Common myeloid progenitor, CD34-positive (primary cell): ENCODE results near the gene TNIP1.

Experiments used
- CTCF ChIA-PET: fragments of 350-600 bp; sonication (Branson Sonifier 250); formaldehyde crosslinking; loops from one replicate; lab custom pipeline; 2021; ENCODE audit warnings: antibody characterized with exemption; lab: Charles Lee
- POLR2A ChIA-PET: fragments of 350-600 bp; sonication (Branson Sonifier 250); formaldehyde crosslinking; loops from one replicate; lab custom pipeline; 2021; ENCODE audit warnings: antibody characterized with exemption; lab: Charles Lee
- DNase-seq, 3 donors: peaks; one replicate each; pipeline versions ENCODE4 v3.0.0 to v3.0.0-alpha.2; 2013
- H3K27ac ChIP-seq, 2 experiments: 1 replicate in 1 of 2; 2 replicates in 1 of 2; pipeline ENCODE4 v1.7.0; 2013; ENCODE audit warnings: inconsistent platforms in 2 of 2, low read length in 2 of 2, mild to moderate bottlenecking in 2 of 2, low read depth in 1 of 2, moderate library complexity in 1 of 2; ENCODE audit not compliant: severe bottlenecking in 2 of 2, insufficient read depth in 1 of 2, poor library complexity in 1 of 2
- H3K27me3 ChIP-seq, 5 experiments: replicated peaks in 2 of 5; 1 replicate in 3 of 5; 2 replicates in 2 of 5; pipeline versions ENCODE4 v1.6.1 to v1.7.0; 2013; ENCODE audit warnings: low read length in 4 of 5, mild to moderate bottlenecking in 2 of 5, moderate library complexity in 2 of 5, inconsistent platforms in 1 of 5; ENCODE audit not compliant: insufficient read depth in 5 of 5, control insufficient read depth in 4 of 5
- H3K36me3 ChIP-seq, 4 experiments: 1 replicate in 2 of 4; 2 replicates in 2 of 4; pipeline versions ENCODE4 v1.6.1 to v1.7.0; 2013; ENCODE audit warnings: low read length in 3 of 4, control low read depth in 1 of 4, mild to moderate bottlenecking in 1 of 4; ENCODE audit not compliant: control insufficient read depth in 4 of 4, insufficient read depth in 4 of 4
- H3K4me1 ChIP-seq, 4 experiments: 1 replicate in 3 of 4; 2 replicates in 1 of 4; pipeline versions ENCODE4 v1.6.1 to v1.7.1; 2013; ENCODE audit warnings: low read length in 3 of 4, mild to moderate bottlenecking in 3 of 4, control low read depth in 1 of 4, inconsistent platforms in 1 of 4, moderate library complexity in 1 of 4; ENCODE audit not compliant: control insufficient read depth in 4 of 4, insufficient read depth in 4 of 4; ENCODE audit errors: control extremely low read depth in 1 of 4
- H3K4me3 ChIP-seq, 7 experiments: 1 replicate in 4 of 7; 2 replicates in 3 of 7; pipeline versions ENCODE4 v1.5.1 to v1.7.0; 2013; ENCODE audit warnings: mild to moderate bottlenecking in 7 of 7, low read length in 6 of 7, moderate library complexity in 6 of 7, inconsistent platforms in 2 of 7, low read depth in 2 of 7, control low read depth in 1 of 7; ENCODE audit not compliant: insufficient read depth in 4 of 7, control insufficient read depth in 1 of 7; ENCODE audit errors: extremely low read depth in 1 of 7
- H3K9me3 ChIP-seq, 5 experiments: 1 replicate in 4 of 5; 2 replicates in 1 of 5; pipeline versions ENCODE4 v1.6.1 to v1.7.1; 2013; ENCODE audit warnings: low read length in 4 of 5, mild to moderate bottlenecking in 2 of 5, inconsistent platforms in 1 of 5, low read depth in 1 of 5, moderate library complexity in 1 of 5; ENCODE audit not compliant: control insufficient read depth in 4 of 5, insufficient read depth in 2 of 5; ENCODE audit errors: control extremely low read depth in 1 of 5
- WGBS: methylation state at CpG from one replicate; pipeline ENCODE4 v1.1.5; 2013; ENCODE audit not compliant: insufficient coverage; 5-methylcytosine and 5-hydroxymethylcytosine counted together

Gene TNIP1

DNA sequence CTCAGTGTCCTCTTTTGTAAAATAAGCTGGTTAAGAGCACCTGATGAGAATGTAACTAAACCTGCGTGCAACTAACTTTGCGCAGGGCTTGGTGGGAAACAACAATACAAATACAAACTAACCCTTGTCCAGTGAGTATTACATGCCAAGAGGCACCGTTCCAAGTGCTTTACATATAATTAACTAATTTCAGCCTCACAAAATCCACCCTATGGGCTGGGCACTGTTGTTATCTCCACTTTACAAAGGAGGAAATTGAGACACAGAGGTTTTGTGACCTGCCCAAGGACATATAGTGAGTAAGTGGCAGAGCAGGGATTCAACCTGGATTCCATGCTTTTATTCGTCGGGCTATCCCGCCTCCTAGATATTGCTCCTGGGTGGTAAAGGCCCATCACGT, 26.2 kb upstream of the TNIP1 start:
- no peak for DNase-seq
- Histone ChIP-seq H3K4me3 (no peak overlapping the region), H3K9me3 (no peaks in the 10 kb centered on the region), H3K36me3 (peaks cover 21 to 85% (median 50%) of the 10 kb centered on the region in 4 experiments), H3K27me3 (no peaks in the 10 kb centered on the region), H3K4me1 (no peaks in the 10 kb centered on the region), H3K27ac (no peak overlapping the region)
- WGBS = 86% methylated on average over 4 of the region's 7 CpGs
- CTCF ChIA-PET = interaction anchor here (4.6 to 49.9 kb wide), 2 partner anchors 9 to 38 kb away, joined by 35 to 1757 read pairs; partner anchors contain the start of gene TNIP1
- POLR2A ChIA-PET = no interaction called here

DNA sequence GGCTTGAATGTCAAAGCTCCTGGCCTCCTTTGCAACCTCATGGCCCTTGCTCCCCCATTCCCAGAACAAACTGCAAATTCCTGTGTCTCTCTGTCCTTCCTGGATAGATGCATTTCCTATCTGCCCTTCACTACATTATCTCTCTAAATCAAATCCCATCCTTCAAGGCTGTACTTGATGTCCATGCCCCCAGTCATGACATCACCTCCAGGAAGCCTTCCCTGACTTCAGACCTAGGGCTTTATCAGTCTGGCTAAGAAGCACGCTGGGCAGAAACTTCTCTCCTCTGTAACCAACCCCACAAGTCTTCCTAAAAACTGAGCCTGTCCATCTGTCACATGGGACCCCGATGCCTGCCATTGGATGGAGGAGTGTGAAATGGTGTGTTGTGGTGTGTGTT, 25.7 kb upstream of the TNIP1 start:
- no peak for DNase-seq
- ChIA-PET CTCF (interaction anchor here (1.6 to 49.9 kb wide), 3 partner anchors 9 to 38 kb away, joined by 4 to 1757 read pairs (median 35); partner anchors contain the start of gene TNIP1), POLR2A (interaction anchor here (0.8 kb wide), 1 partner anchor 44 kb away, joined by 3 read pairs; no protein-coding TSS in a partner anchor)
- WGBS = no CpG with 5 or more reads among the region's 2 CpGs
- H3K4me1 ChIP-seq = peaks cover 0 to 3% (median 0%) of the 10 kb centered on the region in 4 experiments
- H3K27me3 ChIP-seq = no peaks in the 10 kb centered on the region
- H3K27ac ChIP-seq = no peak overlapping the region
- H3K9me3 ChIP-seq = no peaks in the 10 kb centered on the region
- peaks cover 25 to 88% (median 53%) of the 10 kb centered on the region in 4 experiments for H3K36me3 ChIP-seq
- no peak overlapping the region for H3K4me3 ChIP-seq

DNA sequence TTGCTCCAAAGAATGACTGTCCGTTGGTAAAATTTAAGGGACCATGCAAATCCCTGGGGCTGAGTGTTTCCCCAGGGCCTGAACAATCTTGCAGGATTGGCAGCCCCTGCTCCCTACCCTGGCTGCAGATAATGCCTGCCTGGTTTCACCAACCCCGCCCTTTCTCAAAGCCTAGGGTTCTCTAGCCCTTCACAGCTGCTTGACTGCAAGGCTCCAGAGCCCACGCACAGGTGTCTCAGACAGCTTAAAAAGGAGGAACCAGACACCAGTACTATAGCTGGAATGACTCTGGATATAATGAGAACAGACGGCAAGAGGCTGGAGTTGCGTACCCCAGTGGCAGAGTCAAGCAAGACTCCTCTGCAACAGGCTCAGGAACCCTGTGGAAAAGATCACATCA, 25.2 kb upstream of the TNIP1 start:
- Histone ChIP-seq H3K27me3 (no peaks in the 10 kb centered on the region), H3K36me3 (peaks cover 22 to 90% (median 54%) of the 10 kb centered on the region in 4 experiments), H3K4me1 (peaks cover 0 to 7% (median under 1%) of the 10 kb centered on the region in 4 experiments), H3K27ac (no peak overlapping the region), H3K4me3 (no peak overlapping the region), H3K9me3 (no peaks in the 10 kb centered on the region)
- DNase-seq = no peak
- CTCF ChIA-PET = interaction anchor here (1.6 to 49.9 kb wide), 3 partner anchors 10 to 37 kb away, joined by 4 to 1757 read pairs (median 35); partner anchors contain the start of gene TNIP1
- POLR2A ChIA-PET = interaction anchor here (0.8 kb wide), 1 partner anchor 45 kb away, joined by 3 read pairs; no protein-coding TSS in a partner anchor
- WGBS = 100% methylated on average over 3 of the region's 5 CpGs

DNA sequence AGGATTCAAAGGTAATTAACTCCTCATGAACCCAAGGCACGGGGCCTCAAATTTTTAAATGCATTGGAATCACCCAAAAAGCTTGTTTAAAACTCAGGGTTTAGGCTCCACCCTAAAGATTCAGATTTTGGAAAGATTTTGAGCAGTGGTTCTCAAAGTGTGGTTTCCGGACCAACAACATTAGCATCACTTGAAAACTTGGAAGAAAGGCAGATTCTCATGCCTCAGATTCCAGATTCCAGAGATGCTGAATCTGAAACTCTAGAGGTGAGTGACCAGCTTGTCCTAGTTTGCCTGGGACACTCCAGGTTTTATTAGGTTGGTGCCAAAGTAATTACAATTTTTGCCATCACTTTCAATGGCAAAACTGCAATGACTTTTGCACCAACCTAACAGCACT, 24.7 kb upstream of the TNIP1 start:
- H3K9me3 ChIP-seq = peaks cover 0 to 3% (median 0%) of the 10 kb centered on the region in 5 experiments
- no peaks in the 10 kb centered on the region for H3K27me3 ChIP-seq
- POLR2A ChIA-PET = interaction anchor here (0.8 kb wide), 1 partner anchor 45 kb away, joined by 3 read pairs; no protein-coding TSS in a partner anchor
- H3K4me3 ChIP-seq = no peak overlapping the region
- H3K27ac ChIP-seq = no peak overlapping the region
- peaks cover 0 to 12% (median 4%) of the 10 kb centered on the region in 4 experiments for H3K4me1 ChIP-seq
- WGBS = 100% methylated on average over 2 of the region's 2 CpGs
- CTCF ChIA-PET = interaction anchor here (1.6 to 49.9 kb wide), 3 partner anchors 10 to 37 kb away, joined by 4 to 1757 read pairs (median 35); partner anchors contain the start of gene TNIP1
- DNase-seq = no peak
- peaks cover 23 to 90% (median 54%) of the 10 kb centered on the region in 4 experiments for H3K36me3 ChIP-seq

DNA sequence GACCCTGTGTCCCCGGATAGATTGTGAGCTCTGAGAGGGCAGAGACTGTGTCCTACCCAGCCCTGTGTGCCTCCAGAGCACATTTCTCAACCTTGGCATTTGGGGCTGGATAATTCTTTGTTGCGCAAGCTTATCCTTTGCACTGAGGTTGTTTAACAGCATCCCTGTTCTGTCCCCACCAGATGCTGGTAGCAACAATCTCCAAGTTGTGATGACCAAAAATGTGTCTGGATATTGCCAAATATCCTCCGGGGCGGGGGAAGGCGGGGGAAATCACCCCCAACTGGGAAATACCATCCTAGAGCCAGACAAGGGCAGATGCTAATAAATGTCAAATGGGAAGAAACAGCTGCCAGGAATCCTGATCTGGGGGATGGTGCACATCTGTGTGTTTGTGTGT, 24.0 kb upstream of the TNIP1 start:
- Histone ChIP-seq H3K36me3 (peaks cover 20 to 87% (median 52%) of the 10 kb centered on the region in 4 experiments), H3K27ac (no peak overlapping the region), H3K4me3 (no peak overlapping the region), H3K9me3 (peaks cover 0 to 8% (median 0%) of the 10 kb centered on the region in 5 experiments), H3K27me3 (no peaks in the 10 kb centered on the region), H3K4me1 (peaks cover 0 to 19% (median 9%) of the 10 kb centered on the region in 4 experiments)
- ChIA-PET CTCF (interaction anchor here (4.6 to 49.9 kb wide), 2 partner anchors 11 to 36 kb away, joined by 35 to 1757 read pairs; partner anchors contain the start of gene TNIP1), POLR2A (no interaction called here)
- no peak for DNase-seq
- 100% methylated on average over 5 of the region's 5 CpGs for WGBS

DNA sequence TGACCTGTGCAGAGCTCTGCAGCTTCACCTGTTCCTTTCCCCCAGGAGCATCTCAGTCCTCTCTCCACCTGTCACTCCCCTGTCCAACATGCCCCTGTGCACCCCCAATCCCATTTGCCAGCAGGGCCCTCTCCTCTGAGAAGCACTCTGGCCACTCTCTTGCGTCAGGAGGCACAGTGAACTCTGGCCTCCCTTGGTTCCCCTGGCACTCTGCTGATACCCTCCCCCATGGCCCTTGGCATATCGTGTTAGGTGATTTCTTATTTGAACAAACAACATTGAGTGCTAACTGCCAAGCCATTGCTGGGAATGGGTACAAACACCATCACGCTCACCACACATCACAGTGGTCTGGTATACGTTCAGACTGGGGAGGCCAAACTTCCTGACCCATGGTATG, 20.9 kb upstream of the TNIP1 start:
- peak overlapping the region in 1 of 2 experiments; percentile 21 for H3K27ac ChIP-seq
- WGBS = 100% methylated on average over 2 of the region's 4 CpGs
- H3K36me3 ChIP-seq = peaks cover 12 to 57% (median 33%) of the 10 kb centered on the region in 4 experiments

More for the DNA sequence above, 20.9 kb upstream of the TNIP1 start:
- ChIA-PET CTCF (interaction anchor here (9.3 to 49.9 kb wide), 2 partner anchors 13 to 33 kb away, joined by 111 to 1757 read pairs; partner anchors contain the start of gene TNIP1), POLR2A (interaction anchor here (0.7 to 0.9 kb wide), 2 partner anchors 8 to 28 kb away, joined by 3 to 4 read pairs; no protein-coding TSS in a partner anchor)
- Histone ChIP-seq H3K4me3 (no peak overlapping the region), H3K27me3 (no peaks in the 10 kb centered on the region), H3K9me3 (peaks cover 0 to 8% (median 0%) of the 10 kb centered on the region in 5 experiments), H3K4me1 (peaks cover 14 to 49% (median 35%) of the 10 kb centered on the region in 4 experiments)
- no peak for DNase-seq
